ENCODE data around the gene DXO.
"Not testable (repeated sequence)": the region's sequence is repeated elsewhere in the genome, so short reads cannot be mapped to it uniquely, and the experiment has no call there.

DNA sequence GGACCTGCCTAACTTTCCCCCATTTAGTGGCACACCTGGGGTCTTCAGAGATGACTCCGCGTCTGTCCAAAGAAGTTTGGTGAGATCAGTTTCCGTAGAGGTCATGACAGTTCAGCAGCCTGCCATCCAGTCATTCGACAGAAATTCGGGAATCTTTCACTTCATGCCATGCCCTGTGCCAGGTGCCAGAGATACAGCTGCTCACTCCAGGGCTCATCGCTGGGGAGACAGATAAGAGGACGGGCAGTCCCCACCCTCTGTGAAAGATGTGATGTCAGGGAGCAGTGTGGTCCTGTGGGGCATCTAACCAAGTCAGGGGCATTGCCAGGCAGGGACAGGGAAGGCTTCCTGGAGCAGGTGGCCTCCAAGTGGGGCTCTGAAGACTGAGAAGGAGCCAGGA lies 31.4 kb upstream of the DXO start:
- TF ChIP-seq, protein P1, sequence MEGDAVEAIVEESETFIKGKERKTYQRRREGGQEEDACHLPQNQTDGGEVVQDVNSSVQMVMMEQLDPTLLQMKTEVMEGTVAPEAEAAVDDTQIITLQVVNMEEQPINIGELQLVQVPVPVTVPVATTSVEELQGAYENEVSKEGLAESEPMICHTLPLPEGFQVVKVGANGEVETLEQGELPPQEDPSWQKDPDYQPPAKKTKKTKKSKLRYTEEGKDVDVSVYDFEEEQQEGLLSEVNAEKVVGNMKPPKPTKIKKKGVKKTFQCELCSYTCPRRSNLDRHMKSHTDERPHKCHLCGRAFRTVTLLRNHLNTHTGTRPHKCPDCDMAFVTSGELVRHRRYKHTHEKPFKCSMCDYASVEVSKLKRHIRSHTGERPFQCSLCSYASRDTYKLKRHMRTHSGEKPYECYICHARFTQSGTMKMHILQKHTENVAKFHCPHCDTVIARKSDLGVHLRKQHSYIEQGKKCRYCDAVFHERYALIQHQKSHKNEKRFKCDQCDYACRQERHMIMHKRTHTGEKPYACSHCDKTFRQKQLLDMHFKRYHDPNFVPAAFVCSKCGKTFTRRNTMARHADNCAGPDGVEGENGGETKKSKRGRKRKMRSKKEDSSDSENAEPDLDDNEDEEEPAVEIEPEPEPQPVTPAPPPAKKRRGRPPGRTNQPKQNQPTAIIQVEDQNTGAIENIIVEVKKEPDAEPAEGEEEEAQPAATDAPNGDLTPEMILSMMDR (IDR thresholded peaks at IDR 0.05) = not testable (repeated sequence)
- not testable (repeated sequence) for TF ChIP-seq POLR2AphosphoS5 (IDR thresholded peaks at IDR 0.05; ENCODE audit: low read depth, low read length); SIN3A (IDR thresholded peaks at IDR 0.05; ENCODE audit: borderline replicate concordance, insufficient read depth, low read depth, low read length); REST (IDR thresholded peaks at IDR 0.05; ENCODE audit: insufficient read depth in 1 of 2, low read depth in 2 of 2, low read length in 1 of 2); TCF7L2 (IDR thresholded peaks at IDR 0.05; ENCODE audit: low read depth, low read length)
